Tibial nerve (tissue), 4 donors: ENCODE data around the gene ZCCHC8.

Experiments
- CTCF ChIP-seq, 5 experiments: fragments of 200-600 bp in 3 of 5; fragments of 450-650 bp in 2 of 5; sonication (generic) in 3 of 5; IDR thresholded peaks; one replicate each; pipeline ENCODE4 v1.5.1; 2016 to 2019; ENCODE audit warnings: antibody characterized with exemption in 5 of 5, mild to moderate bottlenecking in 3 of 5, moderate library complexity in 2 of 5
- EP300 ChIP-seq, 2 donors: sonication (generic); formaldehyde crosslinking; IDR thresholded peaks; one replicate each; pipeline ENCODE4 v1.6.1; 2017; ENCODE audit warnings: antibody characterized with exemption in 2 of 2, mild to moderate bottlenecking in 1 of 2
- POLR2A ChIP-seq, 2 donors: fragments of 450-650 bp; IDR thresholded peaks; one replicate each; pipeline ENCODE4 v1.6.1; 2017; ENCODE audit warnings: antibody characterized with exemption in 2 of 2, mild to moderate bottlenecking in 2 of 2, moderate library complexity in 2 of 2

GRCh38 chr12:122544537-122544936 lies 43.8 kb upstream of the ZCCHC8 start:
- TF ChIP-seq EP300 (IDR thresholded peaks at IDR 0.05): no peak
- no peak for TF ChIP-seq CTCF (IDR thresholded peaks at IDR 0.05)
- no peak for TF ChIP-seq POLR2A (IDR thresholded peaks at IDR 0.05)
